Measurements from ENCODE around the gene MYNN.

- TF ChIP-seq CTCF (IDR thresholded peaks at IDR 0.05 in 2 of 3, conservative IDR thresholded peaks at IDR 0.05 in 1 of 3; ENCODE audit: borderline replicate concordance in 1 of 3, insufficient read depth in 1 of 3, low read depth in 2 of 3, low read length in 2 of 3) (no peak), SP1 (IDR thresholded peaks at IDR 0.05; ENCODE audit: low read depth) (no peak), ATF3 (IDR thresholded peaks at IDR 0.05) (no peak), JUND (IDR thresholded peaks at IDR 0.05) (no peak), POLR2AphosphoS5 (IDR thresholded peaks at IDR 0.05; ENCODE audit: low read depth, low read length) (no peak), POLR2A (IDR thresholded peaks at IDR 0.05; ENCODE audit: borderline replicate concordance, extremely low read depth, insufficient read depth, insufficient read length) (no peak), ZNF274 (IDR thresholded peaks at IDR 0.05; ENCODE audit: low read depth, low read length) (no peak), MAX (IDR thresholded peaks at IDR 0.05) (no peak), ZFX (IDR thresholded peaks at IDR 0.05) (no peak)
These were observed 62.3 kb downstream of the MYNN start for GRCh38 chr3:169835533-169835932.
